Ishikawa (cell line): Measurements from ENCODE around the gene ZNF629.
A peak's percentile ranks its signal among the peaks of the same experiment; 100 is the strongest.

Experiments used
- CEBPB ChIP-seq: IDR thresholded peaks from 2 replicates; pipeline ENCODE4 v1.6.1; 2012
- CREB1 ChIP-seq: IDR thresholded peaks from 2 replicates; pipeline ENCODE4 v1.6.1; 2012; ENCODE audit warnings: low read depth
- EGR1 ChIP-seq: IDR thresholded peaks from 2 replicates; pipeline ENCODE4 v1.6.1; 2012
- EP300 ChIP-seq: IDR thresholded peaks from 2 replicates; pipeline ENCODE4 v1.6.1; 2012; ENCODE audit warnings: borderline replicate concordance
- FOXM1 ChIP-seq: IDR thresholded peaks from 2 replicates; pipeline ENCODE4 v1.6.1; 2012; ENCODE audit warnings: low read depth, borderline replicate concordance
- MAX ChIP-seq: IDR thresholded peaks from 2 replicates; pipeline ENCODE4 v1.6.1; 2012
- NFIC ChIP-seq: IDR thresholded peaks from 2 replicates; pipeline ENCODE4 v1.6.1; 2012
- RAD21 ChIP-seq: IDR thresholded peaks from 2 replicates; pipeline ENCODE4 v1.6.1; 2012; ENCODE audit warnings: low read depth
- REST ChIP-seq: IDR thresholded peaks from 2 replicates; pipeline ENCODE4 v1.6.1; 2012; ENCODE audit warnings: low read depth, mild to moderate bottlenecking
- TAF1 ChIP-seq: IDR thresholded peaks from 2 replicates; pipeline ENCODE4 v1.6.1; 2012; ENCODE audit warnings: low read depth, mild to moderate bottlenecking
- TCF12 ChIP-seq: IDR thresholded peaks from 2 replicates; pipeline ENCODE4 v1.6.1; 2012; ENCODE audit warnings: low read depth
- TEAD4 ChIP-seq: IDR thresholded peaks from 2 replicates; pipeline ENCODE4 v1.6.1; 2012
- USF1 ChIP-seq: IDR thresholded peaks from 2 replicates; pipeline ENCODE4 v1.6.1; 2012
- YY1 ChIP-seq: IDR thresholded peaks from 2 replicates; pipeline ENCODE4 v1.6.1; 2012; ENCODE audit warnings: low read depth
- ZBTB7A ChIP-seq: IDR thresholded peaks from 2 replicates; pipeline ENCODE4 v1.6.1; 2012; ENCODE audit warnings: low read depth

Gene ZNF629

GRCh38 chr16:30802936-30803335 lies 15.9 kb upstream of the ZNF629 start:
- TF ChIP-seq REST, result no peak
- TF ChIP-seq CEBPB, result no peak
- no peak for TF ChIP-seq CREB1
- TF ChIP-seq TCF12, result no peak
- TF ChIP-seq ZBTB7A, result no peak
- TF ChIP-seq TAF1, result no peak
- no peak for TF ChIP-seq FOXM1
- no peak for TF ChIP-seq NFIC
- TF ChIP-seq USF1, result no peak
- no peak for TF ChIP-seq MAX
- no peak for TF ChIP-seq EGR1
- TF ChIP-seq TEAD4, result no peak
- TF ChIP-seq EP300, result no peak
- TF ChIP-seq RAD21, result no peak
- TF ChIP-seq YY1, result no peak

GRCh38 chr16:30797670-30798309 lies 10.8 kb upstream of the ZNF629 start:
- TF ChIP-seq YY1 (no peak), RAD21 (peak; percentile 3; the same call in 1 of the 2 replicates)

GRCh38 chr16:30794634-30795033 lies 7.6 kb upstream of the ZNF629 start:
- TF ChIP-seq REST (no peak), NFIC (no peak)

GRCh38 chr16:30793508-30794069 lies 6.6 kb upstream of the ZNF629 start:
- TF ChIP-seq FOXM1 (no peak), CEBPB (no peak), NFIC (no peak), EP300 (no peak), MAX (no peak), REST (no peak), TCF12 (no peak), TAF1 (no peak), EGR1 (no peak), RAD21 (no peak)

- TF ChIP-seq MAX (no peak), RAD21 (no peak), YY1 (no peak), ZBTB7A (no peak), TCF12 (no peak), EGR1 (no peak), EP300 (no peak)
Measured at GRCh38 chr16:30787613-30788378, 791 bp upstream of the ZNF629 start.
